Omental fat pad (tissue), 4 donors: ENCODE results near the gene GALNT12. TPM values are rescaled to one million over a fixed set of nuclear protein-coding genes. Genes with fewer than 3 reads are reported as not detected.

Experiments
- ATAC-seq: fragments of 150-250 bp; one replicate; pipeline ENCODE4 v1.9.1; 2016; ENCODE audit warnings: mild to moderate bottlenecking, moderate library complexity; ENCODE audit not compliant: low FRiP score
- DNase-seq: peaks from one replicate; pipeline ENCODE4 v3.0.0-alpha.2; 2019; ENCODE audit warnings: low spot score
- CTCF ChIP-seq, 3 donors: fragments of 450-650 bp; IDR thresholded peaks; one replicate each; pipeline ENCODE4 v1.5.1; 2016 to 2017; ENCODE audit warnings: antibody characterized with exemption in 3 of 3, mild to moderate bottlenecking in 3 of 3, moderate library complexity in 2 of 3
- total RNA-seq, 4 donors: library from RNA; depleted of rRNA; stranded (reverse); fragments of >200 nt; gene quantifications; one replicate each; pipeline ENCODE4 v1.1.0, GENCODE V29; 2016

The GALNT12 gene
- total RNA-seq, 4 donors from 2014 or later: 1.6 to 6.6 (median 4.5) TPM

GRCh38 chr9:98781588-98782383, 25.7 kb upstream of the GALNT12 start:
- DNase-seq: no peak
- no peak for ATAC-seq
- TF ChIP-seq CTCF (IDR thresholded peaks at IDR 0.05): no peak

- DNase-seq (no peak), ATAC-seq (no peak)
Observed at GRCh38 chr9:98783518-98784226, 23.8 kb upstream of the GALNT12 start.

GRCh38 chr9:98784831-98785806, 22.4 kb upstream of the GALNT12 start:
- no peak for TF ChIP-seq CTCF (IDR thresholded peaks at IDR 0.05)
- ATAC-seq: no peak
- no peak for DNase-seq

More at GRCh38 chr9:98783518-98784226, 23.8 kb upstream of the GALNT12 start:
- no peak for TF ChIP-seq CTCF (IDR thresholded peaks at IDR 0.05)

GRCh38 chr9:98786750-98787510, 20.5 kb upstream of the GALNT12 start:
- no peak for TF ChIP-seq CTCF (IDR thresholded peaks at IDR 0.05)
- no peak for ATAC-seq
- DNase-seq: no peak

- ATAC-seq (no peak), DNase-seq (no peak)
- TF ChIP-seq CTCF (IDR thresholded peaks at IDR 0.05): no peak
Observed at GRCh38 chr9:98787766-98788335, 19.6 kb upstream of the GALNT12 start.
